PC-3 (cell line): ENCODE data around the gene COA5.

ENCODE experiments used
- CTCF ChIP-seq: fragments of 300-600 bp; sonication (generic); conservative IDR thresholded peaks from 2 replicates; pipeline ENCODE4 v1.5.1; 2017; ENCODE audit warnings: antibody characterized with exemption, low read depth, mild to moderate bottlenecking, low read length
- EZH2phosphoT487 ChIP-seq: fragments of 300-600 bp; sonication (generic); IDR thresholded peaks from 2 replicates; pipeline ENCODE4 v1.6.1; 2018; ENCODE audit warnings: mild to moderate bottlenecking, antibody characterized with exemption, low read length, borderline replicate concordance

- no peak for TF ChIP-seq CTCF
- no peak for TF ChIP-seq EZH2phosphoT487
Measured at GRCh38 chr2:98637401-98638147, 29.3 kb upstream of the COA5 start.
